K562 (cell line): Measurements from ENCODE around the gene USP13.

Experiments
- ATF2 ChIP-seq: sonication (generic); formaldehyde crosslinking; IDR thresholded peaks from 2 replicates; pipeline ENCODE4 v1.8.1; 2022; ENCODE audit warnings: missing genetic modification reagents
- CREB1 ChIP-seq, 2 experiments: sonication (generic) in 1 of 2; formaldehyde crosslinking in 1 of 2; IDR thresholded peaks; 2 replicates each; pipeline versions ENCODE4 v1.6.1 to v1.8.0; 2012 to 2022; ENCODE audit warnings: inconsistent platforms in 1 of 2, mild to moderate bottlenecking in 1 of 2, missing genetic modification reagents in 1 of 2, moderate library complexity in 1 of 2
- CTCF ChIP-seq, 3 experiments: IDR thresholded peaks in 2 of 3; conservative IDR thresholded peaks in 1 of 3; 2 replicates each; pipeline ENCODE4 v1.5.1; 2011 to 2012; ENCODE audit warnings: low read length in 3 of 3, mild to moderate bottlenecking in 3 of 3, control low read depth in 2 of 3, improper control_type of control experiment in 1 of 3, inconsistent platforms in 1 of 3, low read depth in 1 of 3, mixed read lengths in 1 of 3, moderate library complexity in 1 of 3; ENCODE audit not compliant: insufficient read depth in 2 of 3
- E2F5 ChIP-seq: sonication (generic); formaldehyde crosslinking; IDR thresholded peaks from 2 replicates; pipeline ENCODE4 v1.8.0; 2022; ENCODE audit warnings: mild to moderate bottlenecking, missing genetic modification reagents
- ETS1 ChIP-seq: conservative IDR thresholded peaks from 2 replicates; pipeline ENCODE4 v1.6.1; 2011; ENCODE audit warnings: low read depth, mild to moderate bottlenecking, low read length; ENCODE audit not compliant: control insufficient read depth
- FOXA3 ChIP-seq, 2 experiments: fragments of 450-650 bp in 1 of 2; sonication (generic) in 1 of 2; formaldehyde crosslinking; IDR thresholded peaks in 1 of 2; conservative IDR thresholded peaks in 1 of 2; 2 replicates each; pipeline versions ENCODE4 v1.4.0 to v1.8.0; 2020 to 2022; ENCODE audit warnings: mild to moderate bottlenecking in 2 of 2, missing genetic modification reagents in 1 of 2
- GTF2A2 ChIP-seq: IDR thresholded peaks from 2 replicates; pipeline ENCODE4 v1.6.1; 2016; ENCODE audit warnings: mild to moderate bottlenecking, missing genetic modification characterization, missing compliant biosample characterization
- KAT8 ChIP-seq: fragments of 450-650 bp; IDR thresholded peaks from 2 replicates; pipeline ENCODE4 v1.6.1; 2016; ENCODE audit warnings: low read depth, mild to moderate bottlenecking
- KLF6 ChIP-seq: fragments of 250-450 bp; sonication (Bioruptor Pico); IDR thresholded peaks from 2 replicates; pipeline ENCODE4 v1.4.0; 2020; ENCODE audit warnings: mild to moderate bottlenecking, moderate library complexity, borderline replicate concordance
- MEIS2 ChIP-seq: fragments of 450-650 bp; IDR thresholded peaks from 2 replicates; pipeline ENCODE4 v1.6.1; 2014; ENCODE audit warnings: mild to moderate bottlenecking; ENCODE audit not compliant: partially characterized antibody
- NR2C2 ChIP-seq, 2 experiments: fragments of 200-800 bp in 1 of 2; sonication (Bioruptor generic) in 1 of 2; sonication (generic) in 1 of 2; formaldehyde crosslinking in 1 of 2; IDR thresholded peaks; 2 replicates each; pipeline versions ENCODE4 v1.6.1 to v1.8.0; 2016 to 2022; ENCODE audit warnings: mild to moderate bottlenecking in 1 of 2, missing compliant biosample characterization in 1 of 2, missing genetic modification characterization in 1 of 2, missing genetic modification reagents in 1 of 2
- POLR2A ChIP-seq: fragments of 450-650 bp; conservative IDR thresholded peaks from 2 replicates; pipeline ENCODE4 v1.6.1; 2016
- TBL1XR1 ChIP-seq, 2 experiments: IDR thresholded peaks; 2 replicates each; pipeline ENCODE4 v1.6.1; 2012; ENCODE audit warnings: improper control_type of control experiment in 2 of 2, low read length in 2 of 2, mild to moderate bottlenecking in 1 of 2
- ZBTB26 ChIP-seq: fragments of 450-650 bp; formaldehyde crosslinking; IDR thresholded peaks from 2 replicates; pipeline ENCODE4 v1.4.0; 2022; ENCODE audit warnings: missing genetic modification characterization

- TF ChIP-seq KAT8, result no peak
- no peak for TF ChIP-seq ZBTB26 (CRISPR knock-in tag)
- TF ChIP-seq NR2C2 (CRISPR knock-in tag; IDR thresholded peaks at IDR 0.05), result no peak
- TF ChIP-seq NR2C2 (tag; IDR thresholded peaks at IDR 0.05), result no peak
- TF ChIP-seq ETS1, result no peak
- no peak for TF ChIP-seq CTCF (IDR thresholded peaks at IDR 0.05 in 2 of 3, conservative IDR thresholded peaks at IDR 0.05 in 1 of 3; ENCODE audit: insufficient read depth in 2 of 3, low read depth in 1 of 3, low read length in 3 of 3)
- TF ChIP-seq POLR2A, result no peak
- TF ChIP-seq E2F5, result no peak
- TF ChIP-seq MEIS2, result no peak
- TF ChIP-seq KLF6 (CRISPR knock-in tag), result no peak
- TF ChIP-seq CREB1 (IDR thresholded peaks at IDR 0.05), result no peak
- TF ChIP-seq CREB1 (CRISPR knock-in tag; IDR thresholded peaks at IDR 0.05), result no peak
- no peak for TF ChIP-seq FOXA3 (CRISPR knock-in tag; conservative IDR thresholded peaks at IDR 0.05 in 1 of 2, IDR thresholded peaks at IDR 0.05 in 1 of 2)
- no peak for TF ChIP-seq GTF2A2 (tag)
- no peak for TF ChIP-seq ATF2 (CRISPR knock-in tag)
- TF ChIP-seq TBL1XR1 (IDR thresholded peaks at IDR 0.05; ENCODE audit: low read length in 2 of 2), result no peak
Observed at GRCh38 chr3:179630753-179631451, 21.9 kb upstream of the USP13 start.
